Fibroblast of mammary gland (primary cell): ENCODE results near the gene ZFPL1.
"Not testable (repeated sequence)": the region's sequence is repeated elsewhere in the genome, so short reads cannot be mapped to it uniquely, and the experiment has no call there.

ENCODE experiments used
- DNase-seq: peaks from one replicate; pipeline ENCODE4 v3.0.0-alpha.2; 2010; ENCODE audit warnings: low read depth
- H3K4me3 ChIP-seq: 2 replicates; pipeline ENCODE4 v1.5.1; 2011; ENCODE audit warnings: low read depth, mild to moderate bottlenecking, low read length, moderate library complexity; ENCODE audit not compliant: control insufficient read depth
- CTCF ChIP-seq: conservative IDR thresholded peaks from 2 replicates; pipeline ENCODE4 v1.5.1; 2011; ENCODE audit warnings: low read depth, low read length, inconsistent platforms; ENCODE audit not compliant: control insufficient read depth, insufficient read depth

ZFPL1 gene

GRCh38 chr11:65116370-65117205 lies 32.6 kb downstream of the ZFPL1 start:
- no peak for TF ChIP-seq CTCF
- DNase-seq, result peak; percentile 70
- H3K4me3 ChIP-seq, result peak overlapping the region; percentile 84

- peak; percentile 85 for TF ChIP-seq CTCF
- DNase-seq, result peak; percentile 98
Observed at GRCh38 chr11:65117206-65118096, 33.4 kb downstream of the ZFPL1 start, which contains the start of gene ZNHIT2. Gene ZNHIT2 (minus strand): TSS chr11:65117701. CDS start chr11:65117653, 48 bp downstream.

GRCh38 chr11:65118097-65118837 lies 34.2 kb downstream of the ZFPL1 start:
- DNase-seq, result no peak
- H3K4me3 ChIP-seq, result no peak overlapping the region
- TF ChIP-seq CTCF, result no peak

More at GRCh38 chr11:65117206-65118096, 33.4 kb downstream of the ZFPL1 start, which contains the start of gene ZNHIT2:
- peak within 1 kb of the TSS; percentile 84 for H3K4me3 ChIP-seq

GRCh38 chr11:65118891-65119669 lies 35.1 kb downstream of the ZFPL1 start:
- H3K4me3 ChIP-seq, DNase-seq: not testable (repeated sequence)

- DNase-seq, result no peak
- no peak for TF ChIP-seq CTCF
- no peak overlapping the region for H3K4me3 ChIP-seq
Observed at GRCh38 chr11:65119670-65119995, 35.6 kb downstream of the ZFPL1 start.

- TF ChIP-seq CTCF, result no peak
- H3K4me3 ChIP-seq, result peak overlapping the region; percentile 65
- no peak for DNase-seq
Observed at GRCh38 chr11:65120831-65121230, 36.8 kb downstream of the ZFPL1 start.
